ENCODE results near the gene MCU. TPM values are rescaled to one million over a fixed set of nuclear protein-coding genes. Genes with fewer than 3 reads are reported as not detected.

Gene MCU
- total and polyA plus RNA-seq, 2 donors (not counting 1 experiment from before 2014, with no cell fraction given): 11.7 to 21.1 TPM

GRCh38 chr10:72730479-72730878 is 38.5 kb downstream of the MCU start:
- CTCF ChIA-PET: no interaction called here
- POLR2A ChIA-PET: no interaction called here
- no peak for ATAC-seq (ENCODE audit: low read depth)

GRCh38 chr10:72731916-72732419 is 40.0 kb downstream of the MCU start:
- Mint-ChIP-seq H3K4me1 (peaks cover 16% of the 10 kb centered on the region), H3K4me3 (no peak overlapping the region), H3K9me3 (ENCODE audit: insufficient read depth) (no peaks in the 10 kb centered on the region), H3K27me3 (no peaks in the 10 kb centered on the region), H3K27ac (no peak overlapping the region)
- Histone ChIP-seq H3K27ac (ENCODE audit: low read length in 2 of 2) (no peak overlapping the region), H3K9me3 (ENCODE audit: control extremely low read depth in 1 of 3, control insufficient read depth in 2 of 3, insufficient read depth in 1 of 3, low read length in 2 of 3) (no peaks in the 10 kb centered on the region), H2AFZ (ENCODE audit: insufficient read depth, low read depth, low read length, poor library complexity, severe bottlenecking) (no peak overlapping the region), H4K20me1 (ENCODE audit: control insufficient read depth, insufficient read depth, low read length, poor library complexity, severe bottlenecking) (peaks cover 2% of the 10 kb centered on the region), H3K36me3 (replicated peaks in 1 of 2; ENCODE audit: control extremely low read depth in 1 of 2, control insufficient read depth in 1 of 2, extremely low read depth in 1 of 2, insufficient read depth in 2 of 2, low read length in 1 of 2) (no peaks in the 10 kb centered on the region), H3K79me2 (ENCODE audit: control insufficient read depth, insufficient read depth, low read length) (peaks cover 5% of the 10 kb centered on the region), H3K9ac (ENCODE audit: low read length) (no peak overlapping the region), H3K27me3 (replicated peaks in 1 of 4; ENCODE audit: control extremely low read depth in 1 of 4, control insufficient read depth in 3 of 4, insufficient read depth in 4 of 4, low read length in 3 of 4) (no peaks in the 10 kb centered on the region), H3K4me3 (ENCODE audit: control extremely low read depth in 1 of 5, extremely low read depth in 1 of 5, insufficient read depth in 1 of 5, low read depth in 2 of 5, low read length in 4 of 5) (no peak overlapping the region), H3K4me1 (ENCODE audit: control insufficient read depth in 2 of 2, insufficient read depth in 2 of 2, low read length in 2 of 2) (peaks cover 0 to 3% of the 10 kb centered on the region in 2 donors), H3K4me2 (replicated peaks; ENCODE audit: low read depth, low read length, poor library complexity, severe bottlenecking) (no peak overlapping the region)
- intact Hi-C loops (cut with micrococcal nuclease): no loop called here
- no peak for TF ChIP-seq EZH2 (IDR thresholded peaks at IDR 0.05; ENCODE audit: borderline replicate concordance, insufficient read depth, low read depth, low read length, poor library complexity, severe bottlenecking)
- no peak for TF ChIP-seq CTCF (IDR thresholded peaks at IDR 0.05)
- CTCF ChIA-PET: no interaction called here
- ATAC-seq (ENCODE audit: low read depth) (no peak), DNase-seq (no peak)
- WGBS (ENCODE audit: insufficient coverage): no CpG with 5 or more reads among the region's 4 CpGs
- POLR2A ChIA-PET: no interaction called here

More at GRCh38 chr10:72730479-72730878, 38.5 kb downstream of the MCU start:
- no peaks in the 10 kb centered on the region for H3K9me3 Mint-ChIP-seq (ENCODE audit: insufficient read depth)
- H3K36me3 ChIP-seq (replicated peaks in 1 of 2; ENCODE audit: control extremely low read depth in 1 of 2, control insufficient read depth in 1 of 2, extremely low read depth in 1 of 2, insufficient read depth in 2 of 2, low read length in 1 of 2): no peaks in the 10 kb centered on the region
- H3K27me3 ChIP-seq (replicated peaks in 1 of 4; ENCODE audit: control extremely low read depth in 1 of 4, control insufficient read depth in 3 of 4, insufficient read depth in 4 of 4, low read length in 3 of 4): no peaks in the 10 kb centered on the region
- H3K27ac Mint-ChIP-seq: no peak overlapping the region
- H3K4me1 Mint-ChIP-seq: peaks cover 3% of the 10 kb centered on the region
- H3K4me1 ChIP-seq (ENCODE audit: control insufficient read depth in 2 of 2, insufficient read depth in 2 of 2, low read length in 2 of 2): no peaks in the 10 kb centered on the region
- intact Hi-C loops (cut with micrococcal nuclease): no loop called here
- no CpG with 5 or more reads among the region's 5 CpGs for WGBS (ENCODE audit: insufficient coverage)
- peaks cover 5% of the 10 kb centered on the region for H3K79me2 ChIP-seq (ENCODE audit: control insufficient read depth, insufficient read depth, low read length)
- H3K4me2 ChIP-seq (replicated peaks; ENCODE audit: low read depth, low read length, poor library complexity, severe bottlenecking): no peak overlapping the region
- no peaks in the 10 kb centered on the region for H3K27me3 Mint-ChIP-seq
- H4K20me1 ChIP-seq (ENCODE audit: control insufficient read depth, insufficient read depth, low read length, poor library complexity, severe bottlenecking): no peaks in the 10 kb centered on the region
- no peak overlapping the region for H3K9ac ChIP-seq (ENCODE audit: low read length)
- H2AFZ ChIP-seq (ENCODE audit: insufficient read depth, low read depth, low read length, poor library complexity, severe bottlenecking): no peak overlapping the region
- no peaks in the 10 kb centered on the region for H3K9me3 ChIP-seq (ENCODE audit: control extremely low read depth in 1 of 3, control insufficient read depth in 2 of 3, insufficient read depth in 1 of 3, low read length in 2 of 3)
- DNase-seq: no peak
- no peak overlapping the region for H3K27ac ChIP-seq (ENCODE audit: low read length in 2 of 2)
- TF ChIP-seq CTCF (IDR thresholded peaks at IDR 0.05): no peak
- H3K4me3 ChIP-seq (ENCODE audit: control extremely low read depth in 1 of 5, extremely low read depth in 1 of 5, insufficient read depth in 1 of 5, low read depth in 2 of 5, low read length in 4 of 5): no peak overlapping the region
- no peak overlapping the region for H3K4me3 Mint-ChIP-seq

All from B cell (primary cell).